Hepatocyte (in vitro differentiated cells): ENCODE results near the gene SPDYE1. TPM values are rescaled to one million over a fixed set of nuclear protein-coding genes. Genes with fewer than 3 reads are reported as not detected.

ENCODE experiments used
- DNase-seq: peaks from one replicate; pipeline ENCODE4 v3.0.0-alpha.2; 2016; ENCODE audit warnings: low spot score
- H2AFZ ChIP-seq: fragments of 200-600 bp; sonication (generic); 2 replicates; pipeline ENCODE4 v1.6.0; 2016; ENCODE audit warnings: antibody characterized with exemption, mild to moderate bottlenecking
- H3K27ac ChIP-seq: fragments of 200-600 bp; sonication (generic); 2 replicates; pipeline ENCODE4 v1.5.1; 2016; ENCODE audit warnings: mild to moderate bottlenecking
- H3K27me3 ChIP-seq: fragments of 200-600 bp; sonication (generic); 2 replicates; pipeline ENCODE4 v1.6.1; 2016
- H3K36me3 ChIP-seq: fragments of 200-600 bp; sonication (generic); replicated peaks from 2 replicates; pipeline ENCODE4 v1.5.1; 2016; ENCODE audit warnings: low read depth; ENCODE audit not compliant: insufficient read depth
- H3K4me1 ChIP-seq: fragments of 200-600 bp; sonication (generic); 2 replicates; pipeline ENCODE4 v1.5.1; 2016; ENCODE audit warnings: mild to moderate bottlenecking, moderate library complexity; ENCODE audit not compliant: insufficient read depth
- H3K4me2 ChIP-seq: fragments of 200-600 bp; sonication (generic); 2 replicates; pipeline ENCODE4 v1.6.0; 2016
- H3K4me3 ChIP-seq: fragments of 200-600 bp; sonication (generic); 2 replicates; pipeline ENCODE4 v1.5.1; 2016; ENCODE audit warnings: mild to moderate bottlenecking
- H3K79me2 ChIP-seq: fragments of 200-600 bp; sonication (generic); 2 replicates; pipeline ENCODE4 v1.6.0; 2017; ENCODE audit warnings: mild to moderate bottlenecking
- H3K9me2 ChIP-seq: fragments of 200-600 bp; sonication (generic); replicated peaks from 2 replicates; pipeline ENCODE4 v1.6.0; 2017; ENCODE audit warnings: mild to moderate bottlenecking; ENCODE audit not compliant: insufficient read depth
- H3K9me3 ChIP-seq: fragments of 200-600 bp; sonication (generic); 2 replicates; pipeline ENCODE4 v1.5.1; 2016; ENCODE audit warnings: low read depth, mild to moderate bottlenecking
- H4K20me1 ChIP-seq: fragments of 200-600 bp; sonication (generic); 2 replicates; pipeline ENCODE4 v1.6.0; 2016; ENCODE audit warnings: mild to moderate bottlenecking; ENCODE audit not compliant: insufficient read depth, poor library complexity, severe bottlenecking
- EZH2phosphoT487 ChIP-seq: fragments of 200-600 bp; sonication (generic); IDR thresholded peaks from one replicate; pipeline ENCODE4 v1.6.1; 2018; ENCODE audit warnings: antibody characterized with exemption, mild to moderate bottlenecking, low read depth, moderate library complexity; ENCODE audit not compliant: unreplicated experiment, severe bottlenecking
- WGBS: methylation state at CpG from one replicate; pipeline ENCODE4 v1.1.6; 2016; ENCODE audit warnings: low lambda C conversion rate; ENCODE audit errors: missing lambda C conversion rate; 5-methylcytosine and 5-hydroxymethylcytosine counted together
- microRNA-seq: library from miRNA; unstranded; fragments of <30 nt; microRNA quantifications from one replicate; pipeline ENCODE4, GENCODE V29; 2017
- polyA plus RNA-seq: library from polyadenylated mRNA; unstranded; fragments of >200 nt; fragmentation: Nextera tagmentation; extraction: Ambion mirVana; gene quantifications from 2 replicates; pipeline ENCODE4 v1.2.1, GENCODE V29; 2016
- total RNA-seq: library from RNA; depleted of rRNA; stranded (reverse); fragments of >200 nt; gene quantifications from 2 replicates; pipeline ENCODE4 v1.2.3, GENCODE V29; 2014
- TF ChIP-seq, protein P1 (sequence below): fragments of 200-600 bp; sonication (generic); IDR thresholded peaks from 2 replicates; pipeline ENCODE4 v1.5.1; 2016; ENCODE audit warnings: antibody characterized with exemption, mild to moderate bottlenecking; ENCODE audit not compliant: poor library complexity

SPDYE1 gene
- total and polyA plus RNA-seq, 2 experiments from 2014 or later = 0.99 TPM; not detected in 1

DNA sequence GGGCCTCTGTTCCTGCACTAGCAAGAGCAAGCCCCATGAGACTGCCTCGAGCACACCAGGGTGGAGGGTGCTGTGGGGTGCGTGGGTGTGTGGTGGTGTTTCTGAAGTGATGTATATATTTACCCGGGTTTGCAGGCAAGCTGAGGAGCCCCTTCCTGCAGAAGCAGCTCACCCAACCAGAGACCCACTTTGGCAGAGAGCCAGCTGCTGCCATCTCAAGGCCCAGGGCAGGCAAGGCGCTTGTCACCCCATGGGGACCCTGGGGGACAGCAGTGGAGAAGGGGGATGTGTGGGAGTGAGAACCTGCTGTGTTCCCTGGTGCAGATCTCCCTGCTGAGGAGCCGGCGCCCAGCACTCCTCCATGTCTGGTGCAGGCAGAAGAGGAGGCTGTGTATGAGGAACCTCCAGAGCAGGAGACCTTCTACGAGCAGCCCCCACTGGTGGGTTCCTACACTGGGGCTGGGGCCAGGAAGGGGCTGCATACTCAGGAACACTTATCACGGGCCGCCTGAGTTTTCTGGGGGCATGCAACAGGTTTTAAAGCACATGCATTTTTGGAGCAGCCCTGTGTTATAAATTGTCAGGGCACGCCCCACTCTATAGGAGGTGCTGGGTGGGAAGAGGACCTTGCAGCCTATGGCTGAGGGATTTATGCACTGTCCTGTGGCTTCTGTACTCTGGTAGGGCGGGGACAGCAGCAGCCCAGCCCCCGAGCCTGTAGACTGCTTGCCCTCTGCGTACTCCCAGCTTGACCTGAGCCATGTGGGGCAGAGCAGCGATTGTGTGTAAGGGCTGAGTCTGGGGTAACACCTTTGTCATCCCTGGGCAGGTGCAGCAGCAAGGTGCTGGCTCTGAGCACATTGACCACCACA lies 61.8 kb downstream of the SPDYE1 start:
- TF ChIP-seq, protein P1, sequence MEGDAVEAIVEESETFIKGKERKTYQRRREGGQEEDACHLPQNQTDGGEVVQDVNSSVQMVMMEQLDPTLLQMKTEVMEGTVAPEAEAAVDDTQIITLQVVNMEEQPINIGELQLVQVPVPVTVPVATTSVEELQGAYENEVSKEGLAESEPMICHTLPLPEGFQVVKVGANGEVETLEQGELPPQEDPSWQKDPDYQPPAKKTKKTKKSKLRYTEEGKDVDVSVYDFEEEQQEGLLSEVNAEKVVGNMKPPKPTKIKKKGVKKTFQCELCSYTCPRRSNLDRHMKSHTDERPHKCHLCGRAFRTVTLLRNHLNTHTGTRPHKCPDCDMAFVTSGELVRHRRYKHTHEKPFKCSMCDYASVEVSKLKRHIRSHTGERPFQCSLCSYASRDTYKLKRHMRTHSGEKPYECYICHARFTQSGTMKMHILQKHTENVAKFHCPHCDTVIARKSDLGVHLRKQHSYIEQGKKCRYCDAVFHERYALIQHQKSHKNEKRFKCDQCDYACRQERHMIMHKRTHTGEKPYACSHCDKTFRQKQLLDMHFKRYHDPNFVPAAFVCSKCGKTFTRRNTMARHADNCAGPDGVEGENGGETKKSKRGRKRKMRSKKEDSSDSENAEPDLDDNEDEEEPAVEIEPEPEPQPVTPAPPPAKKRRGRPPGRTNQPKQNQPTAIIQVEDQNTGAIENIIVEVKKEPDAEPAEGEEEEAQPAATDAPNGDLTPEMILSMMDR = no peak
- TF ChIP-seq EZH2phosphoT487 = no peak
- Histone ChIP-seq H3K4me3 (no peak overlapping the region), H3K4me1 (no peaks in the 10 kb centered on the region), H3K27ac (no peak overlapping the region), H3K9me2 (no peaks in the 10 kb centered on the region), H3K79me2 (no peaks in the 10 kb centered on the region), H4K20me1 (no peaks in the 10 kb centered on the region), H3K9me3 (no peaks in the 10 kb centered on the region), H3K4me2 (no peak overlapping the region), H3K36me3 (no peaks in the 10 kb centered on the region), H3K27me3 (no peaks in the 10 kb centered on the region), H2AFZ (no peak overlapping the region)
- DNase-seq = no peak
- WGBS = 94% methylated on average over 14 of the region's 14 CpGs

Small RNA genes within 50 kb of the gene (microRNA-seq; reads per million reads assigned to microRNA genes)
- gene MIR6837 = 3.6 reads per million

Other genes starting within 250 kb of the SPDYE1 start
- 17.9 and 21.0 TPM in 2 replicates for gene BLVRA, start 239.2 kb upstream of the SPDYE1 start, total RNA-seq
- 29.2 and 34.2 TPM in 2 replicates for gene BLVRA, start 239.2 kb upstream of the SPDYE1 start, polyA plus RNA-seq
- gene MRPS24, start 128.4 kb upstream of the SPDYE1 start, total RNA-seq = 72.4 and 93.2 TPM in 2 replicates
- 138 and 150 TPM in 2 replicates for gene MRPS24, start 128.4 kb upstream of the SPDYE1 start, polyA plus RNA-seq
- gene URGCP, start 91.3 kb upstream of the SPDYE1 start, total RNA-seq = 24.9 and 28.7 TPM in 2 replicates
- gene URGCP, start 91.3 kb upstream of the SPDYE1 start, polyA plus RNA-seq = 21.7 and 31.9 TPM in 2 replicates
- gene UBE2D4, start 71.5 kb upstream of the SPDYE1 start, total RNA-seq = 12.0 and 16.7 TPM in 2 replicates
- gene UBE2D4, start 71.5 kb upstream of the SPDYE1 start, polyA plus RNA-seq = 11.7 and 22.7 TPM in 2 replicates
- 70.6 and 81.8 TPM in 2 replicates for gene DBNL, start 46.8 kb downstream of the SPDYE1 start, total RNA-seq
- 87.2 and 91.1 TPM in 2 replicates for gene DBNL, start 46.8 kb downstream of the SPDYE1 start, polyA plus RNA-seq
- 0.73 TPM in 1 of 2 replicates, not detected in the other for gene PGAM2, start 67.7 kb downstream of the SPDYE1 start, total RNA-seq
- gene PGAM2, start 67.7 kb downstream of the SPDYE1 start, polyA plus RNA-seq = 0.66 TPM in 1 of 2 replicates, not detected in the other
- gene POLM, start 84.6 kb downstream of the SPDYE1 start, total RNA-seq = 15.5 and 22.3 TPM in 2 replicates
- 16.0 and 29.3 TPM in 2 replicates for gene POLM, start 84.6 kb downstream of the SPDYE1 start, polyA plus RNA-seq
- gene AEBP1, start 106.4 kb downstream of the SPDYE1 start, total RNA-seq = 12.8 and 26.7 TPM in 2 replicates
- 108 and 129 TPM in 2 replicates for gene AEBP1, start 106.4 kb downstream of the SPDYE1 start, polyA plus RNA-seq
- 59.9 and 68.1 TPM in 2 replicates for gene POLD2, start 125.7 kb downstream of the SPDYE1 start, total RNA-seq
- 110 and 120 TPM in 2 replicates for gene POLD2, start 125.7 kb downstream of the SPDYE1 start, polyA plus RNA-seq
- 0.36 and 5.2 TPM in 2 replicates for gene MYL7, start 143.4 kb downstream of the SPDYE1 start, total RNA-seq
- 6.9 and 8.9 TPM in 2 replicates for gene MYL7, start 143.4 kb downstream of the SPDYE1 start, polyA plus RNA-seq
- 0.72 and 2.5 TPM in 2 replicates for gene GCK, start 191.5 kb downstream of the SPDYE1 start, total RNA-seq
- gene GCK, start 191.5 kb downstream of the SPDYE1 start, polyA plus RNA-seq = 1.7 TPM in 2 replicates
- 86.9 and 88.9 TPM in 2 replicates for gene YKT6, start 203.1 kb downstream of the SPDYE1 start, total RNA-seq
- 69.3 and 75.7 TPM in 2 replicates for gene YKT6, start 203.1 kb downstream of the SPDYE1 start, polyA plus RNA-seq